ENCODE measurements around the gene GALNT10.

- TF ChIP-seq GATA3 (IDR thresholded peaks at IDR 0.05; ENCODE audit: low read depth, low read length) (no peak), GATA2 (IDR thresholded peaks at IDR 0.05; ENCODE audit: low read depth, low read length) (no peak)
Measured at GRCh38 chr5:154218786-154219185, 28.3 kb downstream of the GALNT10 start.
